ENCODE results near the gene ZBTB45.

- TF ChIP-seq CTCF (IDR thresholded peaks at IDR 0.05) (no peak), POLR2A (IDR thresholded peaks at IDR 0.05) (no peak)
Observed at GRCh38 chr19:58536852-58537798, 17.5 kb upstream of the ZBTB45 start.
